Astrocyte of the spinal cord (primary cell): ENCODE data around the gene SMIM38.

Source experiments
- DNase-seq: peaks from one replicate; pipeline ENCODE4 v3.0.0; 2011; ENCODE audit warnings: low read depth, low spot score
- H3K4me3 ChIP-seq: 2 replicates; pipeline ENCODE4 v1.5.1; 2011; ENCODE audit warnings: low read depth, mild to moderate bottlenecking, low read length, moderate library complexity
- CTCF ChIP-seq: IDR thresholded peaks from 2 replicates; pipeline ENCODE4 v1.5.1; 2012; ENCODE audit warnings: low read depth, mild to moderate bottlenecking, low read length, inconsistent platforms
- in situ Hi-C: cut with HindIII; loops from 2 replicates; pipeline ENCODE4 v1.10.0; 2017; ENCODE audit warnings: low sequenced_read_pairs

SMIM38 gene

GRCh38 chr11:69163842-69164241, 8.1 kb downstream of the SMIM38 start:
- DNase-seq = no peak
- TF ChIP-seq CTCF = no peak
- H3K4me3 ChIP-seq = no peak overlapping the region
- in situ Hi-C loops = no loop called here

- no peak for DNase-seq
- in situ Hi-C loops = no loop called here
- H3K4me3 ChIP-seq = no peak overlapping the region
- TF ChIP-seq CTCF = no peak
Measured at GRCh38 chr11:69164824-69165223, 9.1 kb downstream of the SMIM38 start.

- in situ Hi-C loops = no loop called here
- DNase-seq = no peak
- no peak overlapping the region for H3K4me3 ChIP-seq
- TF ChIP-seq CTCF = no peak
Measured at GRCh38 chr11:69165775-69166174, 10.0 kb downstream of the SMIM38 start.

- peak; percentile 41 for TF ChIP-seq CTCF
- DNase-seq = peak; percentile 93
- in situ Hi-C loops = no loop called here
- H3K4me3 ChIP-seq = no peak overlapping the region
Measured at GRCh38 chr11:69166218-69167115, 10.7 kb downstream of the SMIM38 start.

- no peak overlapping the region for H3K4me3 ChIP-seq
- in situ Hi-C loops = no loop called here
- no peak for TF ChIP-seq CTCF
- no peak for DNase-seq
Measured at GRCh38 chr11:69167130-69167915, 11.6 kb downstream of the SMIM38 start.

GRCh38 chr11:69167916-69168691, 12.4 kb downstream of the SMIM38 start:
- in situ Hi-C loops = no loop called here
- DNase-seq = no peak
- H3K4me3 ChIP-seq = no peak overlapping the region
- no peak for TF ChIP-seq CTCF
